ENCODE data around the gene SST.

Gene SST

DNA sequence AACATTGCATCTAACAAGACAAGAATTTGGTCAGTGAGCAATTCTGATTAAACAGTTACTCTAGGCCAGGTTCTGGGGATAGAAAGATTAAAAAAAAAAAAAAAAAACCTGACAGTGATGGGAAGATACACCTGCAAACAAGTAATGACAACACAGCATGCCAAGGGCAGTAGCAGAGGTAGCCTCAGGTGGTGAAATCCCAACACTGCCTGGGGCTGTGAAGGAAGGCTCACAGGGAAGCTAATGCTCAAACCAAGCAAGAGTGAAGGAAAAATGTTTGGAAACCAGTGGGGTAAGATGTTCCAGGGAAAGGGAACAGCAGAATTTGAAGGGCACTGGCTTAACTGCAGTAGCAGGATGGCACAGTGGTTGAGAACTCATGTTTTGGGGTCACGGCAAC, 23.2 kb upstream of the SST start:
- Histone ChIP-seq H3K27me3 (ENCODE audit: insufficient read depth, low read depth) (no peaks in the 10 kb centered on the region), H3K79me2 (ENCODE audit: insufficient read depth, low read depth) (no peaks in the 10 kb centered on the region), H3K27ac (no peak overlapping the region), H3K4me1 (ENCODE audit: low read depth, poor library complexity, severe bottlenecking) (no peaks in the 10 kb centered on the region), H4K20me1 (ENCODE audit: insufficient read depth) (no peaks in the 10 kb centered on the region), H3K36me3 (ENCODE audit: insufficient read depth) (no peaks in the 10 kb centered on the region), H3K9ac (no peak overlapping the region), H3K4me2 (no peak overlapping the region), H2AFZ (ENCODE audit: low read depth) (no peak overlapping the region), H3K4me3 (IDR thresholded peaks at IDR 0.05; ENCODE audit: insufficient read depth, low read depth, low read length) (no peak overlapping the region)
- TF ChIP-seq, protein P1, sequence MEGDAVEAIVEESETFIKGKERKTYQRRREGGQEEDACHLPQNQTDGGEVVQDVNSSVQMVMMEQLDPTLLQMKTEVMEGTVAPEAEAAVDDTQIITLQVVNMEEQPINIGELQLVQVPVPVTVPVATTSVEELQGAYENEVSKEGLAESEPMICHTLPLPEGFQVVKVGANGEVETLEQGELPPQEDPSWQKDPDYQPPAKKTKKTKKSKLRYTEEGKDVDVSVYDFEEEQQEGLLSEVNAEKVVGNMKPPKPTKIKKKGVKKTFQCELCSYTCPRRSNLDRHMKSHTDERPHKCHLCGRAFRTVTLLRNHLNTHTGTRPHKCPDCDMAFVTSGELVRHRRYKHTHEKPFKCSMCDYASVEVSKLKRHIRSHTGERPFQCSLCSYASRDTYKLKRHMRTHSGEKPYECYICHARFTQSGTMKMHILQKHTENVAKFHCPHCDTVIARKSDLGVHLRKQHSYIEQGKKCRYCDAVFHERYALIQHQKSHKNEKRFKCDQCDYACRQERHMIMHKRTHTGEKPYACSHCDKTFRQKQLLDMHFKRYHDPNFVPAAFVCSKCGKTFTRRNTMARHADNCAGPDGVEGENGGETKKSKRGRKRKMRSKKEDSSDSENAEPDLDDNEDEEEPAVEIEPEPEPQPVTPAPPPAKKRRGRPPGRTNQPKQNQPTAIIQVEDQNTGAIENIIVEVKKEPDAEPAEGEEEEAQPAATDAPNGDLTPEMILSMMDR (conservative IDR thresholded peaks at IDR 0.05; ENCODE audit: low read depth, low read length), result no peak

- Histone ChIP-seq H3K4me2 (no peak overlapping the region), H3K27me3 (ENCODE audit: insufficient read depth, low read depth) (no peaks in the 10 kb centered on the region), H3K4me3 (IDR thresholded peaks at IDR 0.05; ENCODE audit: insufficient read depth, low read depth, low read length) (no peak overlapping the region), H3K36me3 (ENCODE audit: insufficient read depth) (no peaks in the 10 kb centered on the region), H2AFZ (ENCODE audit: low read depth) (no peak overlapping the region), H3K27ac (no peak overlapping the region), H3K9ac (no peak overlapping the region), H3K79me2 (ENCODE audit: insufficient read depth, low read depth) (no peaks in the 10 kb centered on the region), H3K4me1 (ENCODE audit: low read depth, poor library complexity, severe bottlenecking) (peaks cover 2% of the 10 kb centered on the region), H4K20me1 (ENCODE audit: insufficient read depth) (no peaks in the 10 kb centered on the region)
- TF ChIP-seq, protein P1 (conservative IDR thresholded peaks at IDR 0.05; ENCODE audit: low read depth, low read length), result no peak
Observed at GRCh38 chr3:187689984-187690383, 19.8 kb upstream of the SST start.

- Histone ChIP-seq H3K9ac (no peak overlapping the region), H3K36me3 (ENCODE audit: insufficient read depth) (no peaks in the 10 kb centered on the region), H4K20me1 (ENCODE audit: insufficient read depth) (no peaks in the 10 kb centered on the region), H3K4me1 (ENCODE audit: low read depth, poor library complexity, severe bottlenecking) (peaks cover 6% of the 10 kb centered on the region), H3K27ac (no peak overlapping the region), H3K4me2 (no peak overlapping the region), H2AFZ (ENCODE audit: low read depth) (no peak overlapping the region), H3K79me2 (ENCODE audit: insufficient read depth, low read depth) (no peaks in the 10 kb centered on the region), H3K4me3 (IDR thresholded peaks at IDR 0.05; ENCODE audit: insufficient read depth, low read depth, low read length) (no peak overlapping the region), H3K27me3 (ENCODE audit: insufficient read depth, low read depth) (no peaks in the 10 kb centered on the region)
- TF ChIP-seq, protein P1 (conservative IDR thresholded peaks at IDR 0.05; ENCODE audit: low read depth, low read length), result no peak
Observed at GRCh38 chr3:187686621-187687273, 16.6 kb upstream of the SST start.

GRCh38 chr3:187685948-187686347, 15.8 kb upstream of the SST start:
- TF ChIP-seq, protein P1 (conservative IDR thresholded peaks at IDR 0.05; ENCODE audit: low read depth, low read length), result no peak
- H3K4me1 ChIP-seq (ENCODE audit: low read depth, poor library complexity, severe bottlenecking), result peaks cover 6% of the 10 kb centered on the region
- H3K4me3 ChIP-seq (IDR thresholded peaks at IDR 0.05; ENCODE audit: insufficient read depth, low read depth, low read length), result no peak overlapping the region
- no peak overlapping the region for H2AFZ ChIP-seq (ENCODE audit: low read depth)
- no peaks in the 10 kb centered on the region for H3K27me3 ChIP-seq (ENCODE audit: insufficient read depth, low read depth)
- H3K4me2 ChIP-seq, result no peak overlapping the region
- H3K79me2 ChIP-seq (ENCODE audit: insufficient read depth, low read depth), result no peaks in the 10 kb centered on the region
- no peaks in the 10 kb centered on the region for H4K20me1 ChIP-seq (ENCODE audit: insufficient read depth)
- H3K27ac ChIP-seq, result no peak overlapping the region
- no peak overlapping the region for H3K9ac ChIP-seq
- H3K36me3 ChIP-seq (ENCODE audit: insufficient read depth), result no peaks in the 10 kb centered on the region
